HepG2 (cell line): ENCODE data around the gene ZACN. TPM values are rescaled to one million over a fixed set of nuclear protein-coding genes. Genes with fewer than 3 reads are reported as not detected.

Experiments
- ATAC-seq: fragments of 200-7000 bp; cut with Tn5 transposase; 3 replicates; pipeline ENCODE4 v1.9.1; 2020; ENCODE audit warnings: mild to moderate bottlenecking, moderate library complexity
- BruUV-seq: library from RNA; stranded (reverse); fragments of 400-500 nt; replicated peaks from 2 replicates; lab custom pipeline; 2021; lab: Mats Ljungman, UMichigan
- CTCF ChIA-PET: fragments of 300-600 bp; formaldehyde crosslinking; extraction: SDS; loops from one replicate; lab custom pipeline; 2021; ENCODE audit warnings: low total read pairs, inconsistent platforms, low intra/inter-chr PET ratio; lab: Yijun Ruan, JAX
- POLR2A ChIA-PET: fragments of 350-600 bp; sonication (Branson Sonifier 250); formaldehyde crosslinking; loops from one replicate; lab custom pipeline; 2020; ENCODE audit warnings: antibody characterized with exemption, inconsistent platforms; lab: Yijun Ruan, JAX
- DNase-seq: peaks from one replicate; pipeline ENCODE4 v3.0.0-alpha.2; 2015; ENCODE audit warnings: low spot score
- FAIRE-seq: peaks from 3 replicates; lab custom pipeline; 2011; peaks lifted over from hg19 to GRCh38; lab: Jason Lieb, UNC
- H2AFZ ChIP-seq: one replicate; pipeline ENCODE4 v1.6.1; 2011; ENCODE audit warnings: low read length, inconsistent platforms
- H3K27ac ChIP-seq: fragments of 300-600 bp; 3 replicates; pipeline ENCODE4 v1.8.0; 2011; ENCODE audit warnings: mixed run types, mild to moderate bottlenecking, mixed read lengths, low read length, inconsistent platforms; ENCODE audit not compliant: insufficient read depth; ENCODE audit errors: extremely low read length
- H3K27me3 ChIP-seq, 2 experiments: fragments of 200-600 bp in 1 of 2; 2 replicates in 1 of 2; 3 replicates in 1 of 2; pipeline versions ENCODE4 v1.6.0 to v1.8.0; 2011; ENCODE audit warnings: low read length in 2 of 2, mild to moderate bottlenecking in 2 of 2, moderate library complexity in 2 of 2, inconsistent platforms in 1 of 2; ENCODE audit not compliant: insufficient read depth in 2 of 2, control insufficient read depth in 1 of 2
- H3K36me3 ChIP-seq, 2 experiments: fragments of 200-600 bp in 1 of 2; replicated peaks in 1 of 2; 2 replicates in 1 of 2; 3 replicates in 1 of 2; pipeline versions ENCODE4 v1.5.1 to v1.8.0; 2011; ENCODE audit warnings: low read length in 2 of 2, inconsistent platforms in 1 of 2; ENCODE audit not compliant: insufficient read depth in 2 of 2, control insufficient read depth in 1 of 2
- H3K4me1 ChIP-seq: 2 replicates; pipeline ENCODE4 v1.5.1; 2012; ENCODE audit warnings: low read length, inconsistent platforms; ENCODE audit not compliant: insufficient read depth
- H3K4me2 ChIP-seq: 2 replicates; pipeline ENCODE4 v1.6.0; 2011; ENCODE audit warnings: low read depth, low read length, inconsistent platforms
- H3K4me3 ChIP-seq, 3 experiments: fragments of 200-600 bp in 1 of 3; sonication (generic), shearing (Covaris generic) in 1 of 3; replicated peaks in 1 of 3; 2 replicates each; pipeline ENCODE4 v1.5.1; 2011 to 2016; ENCODE audit warnings: low read length in 3 of 3, inconsistent platforms in 2 of 3, low read depth in 2 of 3, mild to moderate bottlenecking in 2 of 3, control low read depth in 1 of 3, mixed read lengths in 1 of 3; ENCODE audit not compliant: insufficient read depth in 1 of 3
- H3K79me2 ChIP-seq: one replicate; pipeline ENCODE4 v1.6.1; 2011; ENCODE audit warnings: low read length, inconsistent platforms; ENCODE audit not compliant: insufficient read depth
- H3K9ac ChIP-seq: 2 replicates; pipeline ENCODE4 v1.6.0; 2011; ENCODE audit warnings: mild to moderate bottlenecking, low read depth, low read length, inconsistent platforms; ENCODE audit not compliant: insufficient read depth
- H3K9me3 ChIP-seq: 2 replicates; pipeline ENCODE4 v1.5.1; 2012; ENCODE audit warnings: mild to moderate bottlenecking, low read length
- H4K20me1 ChIP-seq: 2 replicates; pipeline ENCODE4 v1.6.0; 2011; ENCODE audit warnings: inconsistent platforms, mild to moderate bottlenecking, low read length, moderate library complexity; ENCODE audit not compliant: insufficient read depth
- ARID5B ChIP-seq: IDR thresholded peaks from 2 replicates; pipeline ENCODE4 v1.4.0; 2020; ENCODE audit warnings: mild to moderate bottlenecking, missing genetic modification reagents
- BCL3 ChIP-seq: sonication (generic); formaldehyde crosslinking; IDR thresholded peaks from 2 replicates; pipeline ENCODE4 v1.5.1; 2020; ENCODE audit warnings: mild to moderate bottlenecking, missing genetic modification reagents, moderate library complexity
- CBFB ChIP-seq: sonication (generic); formaldehyde crosslinking; IDR thresholded peaks from 2 replicates; pipeline ENCODE4 v1.4.0; 2020; ENCODE audit warnings: missing genetic modification reagents
- DRAP1 ChIP-seq: IDR thresholded peaks from 2 replicates; pipeline ENCODE4 v1.6.1; 2016; ENCODE audit warnings: missing genetic modification reagents, missing compliant biosample characterization
- EZH2 ChIP-seq: conservative IDR thresholded peaks from 2 replicates; pipeline ENCODE4 v1.6.1; 2012; ENCODE audit warnings: mild to moderate bottlenecking, low read depth, low read length, moderate library complexity
- HIVEP1 ChIP-seq: sonication (generic); formaldehyde crosslinking; IDR thresholded peaks from 2 replicates; pipeline ENCODE4 v1.4.0; 2020; ENCODE audit warnings: mild to moderate bottlenecking, missing genetic modification reagents
- MLX ChIP-seq: IDR thresholded peaks from 2 replicates; pipeline ENCODE4 v1.6.1; 2016
- PITX1 ChIP-seq: sonication (generic); formaldehyde crosslinking; IDR thresholded peaks from 2 replicates; pipeline ENCODE4 v1.5.1; 2020; ENCODE audit warnings: mild to moderate bottlenecking, missing genetic modification reagents
- POLR2AphosphoS2 ChIP-seq: IDR thresholded peaks from 2 replicates; pipeline ENCODE4 v1.6.1; 2011; ENCODE audit warnings: low read depth, low read length, improper control_type of control experiment
- RAD21 ChIP-seq: fragments of 450-650 bp; formaldehyde crosslinking; IDR thresholded peaks from 2 replicates; pipeline ENCODE4 v1.5.0; 2020; ENCODE audit warnings: mild to moderate bottlenecking
- SRSF1 ChIP-seq: fragments of 200-400 bp; formaldehyde crosslinking; optimal IDR thresholded peaks from 2 replicates; pipeline ENCODE3; 2017; ENCODE audit warnings: mild to moderate bottlenecking, low read depth, low read length, moderate library complexity
- ZEB1 ChIP-seq: IDR thresholded peaks from 2 replicates; pipeline ENCODE4 v1.6.1; 2012; ENCODE audit warnings: mild to moderate bottlenecking, low read depth, inconsistent platforms; ENCODE audit not compliant: insufficient replicate concordance
- ZMYM2 ChIP-seq: sonication (generic); formaldehyde crosslinking; IDR thresholded peaks from 2 replicates; pipeline ENCODE4 v1.8.0; 2022; ENCODE audit warnings: mild to moderate bottlenecking, missing genetic modification reagents
- ZNF101 ChIP-seq: sonication (generic); formaldehyde crosslinking; IDR thresholded peaks from 2 replicates; pipeline ENCODE4 v1.4.0; 2020; ENCODE audit warnings: mild to moderate bottlenecking, low read depth, missing genetic modification reagents, borderline replicate concordance
- ZNF574 ChIP-seq: sonication (generic); formaldehyde crosslinking; IDR thresholded peaks from 2 replicates; pipeline ENCODE4 v1.4.0; 2020; ENCODE audit warnings: missing genetic modification reagents
- WGBS: methylation state at CpG from one replicate; pipeline ENCODE4 v1.1.6; 2017; ENCODE audit warnings: low lambda C conversion rate; 5-methylcytosine and 5-hydroxymethylcytosine counted together
- in situ Hi-C: cut with HindIII; loops from 2 replicates; pipeline ENCODE4 v1.10.0; 2017; ENCODE audit warnings: low pct_unique_long_range_greater_than_20kb; ENCODE audit not compliant: extremely low pct_ligation_motif_present
- intact Hi-C: fragments of 100-400 bp; cut with micrococcal nuclease; formaldehyde crosslinking; loops from one replicate; pipeline ENCODE4 v1.10.0; 2022; ENCODE audit not compliant: unreplicated experiment
- polyA plus RNA-seq, 8 experiments: library from polyadenylated mRNA; depleted of rRNA in 3 of 8; stranded (reverse) in 7 of 8; unstranded in 1 of 8; fragments of >200 nt; fragmentation: Illumina TruSeq in 4 of 8; extraction: Trizol in 4 of 8; gene quantifications; 2 replicates each; pipeline versions ENCODE4 v1.2.1 to v1.2.3, GENCODE V29; 2011 to 2016; ENCODE audit warnings: low read depth in 4 of 8, missing spikeins in 1 of 8, mixed read lengths in 1 of 8; ENCODE audit not compliant: insufficient read depth in 1 of 8
- total RNA-seq, 5 experiments: library from RNA; depleted of rRNA; stranded (reverse); fragments of >200 nt; fragmentation: Illumina TruSeq; extraction: Trizol; gene quantifications; 2 replicates each; pipeline ENCODE4 v1.2.3, GENCODE V29; 2016; ENCODE audit warnings: low read depth in 1 of 5

ZACN gene
- total and polyA plus RNA-seq, 2 of the 13 experiments (the other 11 are each of a cell fraction or from before 2014, with no cell fraction given): 0.11 to 0.15 TPM

- no peak for DNase-seq
- TF ChIP-seq ZNF101 (CRISPR knock-in tag): no peak
- no peak for TF ChIP-seq ZEB1
- TF ChIP-seq HIVEP1 (CRISPR knock-in tag): no peak
- peak; percentile 63; the same call in 1 of the 2 replicates for TF ChIP-seq EZH2
- no peak for TF ChIP-seq CBFB (CRISPR knock-in tag)
- TF ChIP-seq RAD21: peak; percentile 15; the same call in 1 of the 2 replicates
- TF ChIP-seq DRAP1 (CRISPR knock-in tag): no peak
- TF ChIP-seq SRSF1: no peak
- TF ChIP-seq ZNF574 (CRISPR knock-in tag): no peak
- TF ChIP-seq BCL3 (CRISPR knock-in tag): no peak
- TF ChIP-seq MLX (CRISPR knock-in tag): no peak
- TF ChIP-seq POLR2AphosphoS2: no peak
- no peak for TF ChIP-seq ARID5B
- TF ChIP-seq ZMYM2 (CRISPR knock-in tag): 0 out of 2 replicates have a peak, but pooled peaks have one; percentile 3
- TF ChIP-seq PITX1: no peak
These were observed 3.4 kb upstream of the ZACN start for GRCh38 chr17:76075364-76076145.

More at GRCh38 chr17:76075364-76076145, 3.4 kb upstream of the ZACN start:
- in situ Hi-C loops (no loop called here), intact Hi-C loops (no loop called here)
- Histone ChIP-seq H4K20me1 (peaks cover 10% of the 10 kb centered on the region; the same call in 1 of the 2 replicates), H3K27me3 (peaks cover 24 to 57% of the 10 kb centered on the region in 2 experiments; a peak in 4 of 5 replicates), H3K9ac (no peak overlapping the region), H3K36me3 (no peaks in the 10 kb centered on the region), H3K4me2 (peak overlapping the region; percentile 75), H3K4me1 (peaks cover 51% of the 10 kb centered on the region), H3K79me2 (peaks cover 16% of the 10 kb centered on the region), H3K9me3 (no peaks in the 10 kb centered on the region), H3K27ac (no peak overlapping the region), H2AFZ (no peak overlapping the region), H3K4me3 (peak overlapping the region; percentile 53 to 71 (median 55); a peak in 4 of 6 replicates)
- BruUV-seq: no TSS peak
- 44% methylated on average over 43 of the region's 48 CpGs for WGBS
- peak; percentile 23 for ATAC-seq
- ChIA-PET POLR2A (interaction anchor here (1.5 kb wide), 1 partner anchor 28 kb away, joined by 5 read pairs; the partner anchor contains the start of gene EXOC7), CTCF (no interaction called here)
- no peak for FAIRE-seq
